ENCODE results near the gene SLC40A1.

DNA sequence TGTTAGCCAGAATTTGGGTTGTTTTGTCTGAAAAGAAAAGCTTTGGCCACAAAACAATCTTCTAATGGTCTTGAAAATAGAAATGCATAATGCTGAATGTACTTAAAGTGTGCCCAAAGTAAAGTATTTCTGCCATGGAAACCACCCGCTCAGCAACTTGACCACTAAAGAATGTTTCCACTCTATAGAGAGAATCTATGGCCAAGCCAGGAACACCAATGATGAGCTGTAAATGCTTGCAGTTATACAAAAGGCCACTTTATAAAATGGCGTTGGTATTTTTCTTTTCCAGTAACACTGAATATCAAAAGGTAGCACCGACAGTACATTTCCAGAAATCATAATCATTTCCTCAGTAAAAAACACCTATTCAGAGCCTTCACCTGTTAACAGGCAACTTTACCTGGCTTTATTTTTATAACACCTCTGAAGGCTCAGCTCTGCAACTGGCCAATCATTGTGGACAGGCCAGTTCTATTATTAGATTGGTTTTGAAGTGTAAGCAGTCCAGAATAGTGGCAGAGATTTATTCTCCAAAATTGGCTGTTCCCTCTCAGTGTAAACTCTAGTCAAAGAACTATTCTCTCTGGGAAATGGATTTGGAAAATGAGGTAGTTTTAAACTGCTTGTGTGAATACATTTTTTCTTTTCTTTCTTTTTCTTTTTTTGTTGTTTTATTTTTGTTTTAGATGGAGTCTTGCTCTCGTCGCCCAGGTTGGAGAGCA is 36.1 kb downstream of the SLC40A1 start:
- TF ChIP-seq, protein P1, sequence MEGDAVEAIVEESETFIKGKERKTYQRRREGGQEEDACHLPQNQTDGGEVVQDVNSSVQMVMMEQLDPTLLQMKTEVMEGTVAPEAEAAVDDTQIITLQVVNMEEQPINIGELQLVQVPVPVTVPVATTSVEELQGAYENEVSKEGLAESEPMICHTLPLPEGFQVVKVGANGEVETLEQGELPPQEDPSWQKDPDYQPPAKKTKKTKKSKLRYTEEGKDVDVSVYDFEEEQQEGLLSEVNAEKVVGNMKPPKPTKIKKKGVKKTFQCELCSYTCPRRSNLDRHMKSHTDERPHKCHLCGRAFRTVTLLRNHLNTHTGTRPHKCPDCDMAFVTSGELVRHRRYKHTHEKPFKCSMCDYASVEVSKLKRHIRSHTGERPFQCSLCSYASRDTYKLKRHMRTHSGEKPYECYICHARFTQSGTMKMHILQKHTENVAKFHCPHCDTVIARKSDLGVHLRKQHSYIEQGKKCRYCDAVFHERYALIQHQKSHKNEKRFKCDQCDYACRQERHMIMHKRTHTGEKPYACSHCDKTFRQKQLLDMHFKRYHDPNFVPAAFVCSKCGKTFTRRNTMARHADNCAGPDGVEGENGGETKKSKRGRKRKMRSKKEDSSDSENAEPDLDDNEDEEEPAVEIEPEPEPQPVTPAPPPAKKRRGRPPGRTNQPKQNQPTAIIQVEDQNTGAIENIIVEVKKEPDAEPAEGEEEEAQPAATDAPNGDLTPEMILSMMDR (IDR thresholded peaks at IDR 0.05), result no peak
- TF ChIP-seq POLR2A (IDR thresholded peaks at IDR 0.05), result no peak
